HG03558 (cell line): ENCODE data around the gene PEAK3.
"Not testable (repeated sequence)": the region's sequence is repeated elsewhere in the genome, so short reads cannot be mapped to it uniquely, and the experiment has no call there.

Source experiments
- ATAC-seq: cut with Tn5 transposase; IDR thresholded peaks from one replicate; pipeline ENCODE4 v1.9.1; 2021; ENCODE audit warnings: moderate number of reproducible peaks; ENCODE audit not compliant: unreplicated experiment; ENCODE audit errors: extremely low read depth

PEAK3 gene

DNA sequence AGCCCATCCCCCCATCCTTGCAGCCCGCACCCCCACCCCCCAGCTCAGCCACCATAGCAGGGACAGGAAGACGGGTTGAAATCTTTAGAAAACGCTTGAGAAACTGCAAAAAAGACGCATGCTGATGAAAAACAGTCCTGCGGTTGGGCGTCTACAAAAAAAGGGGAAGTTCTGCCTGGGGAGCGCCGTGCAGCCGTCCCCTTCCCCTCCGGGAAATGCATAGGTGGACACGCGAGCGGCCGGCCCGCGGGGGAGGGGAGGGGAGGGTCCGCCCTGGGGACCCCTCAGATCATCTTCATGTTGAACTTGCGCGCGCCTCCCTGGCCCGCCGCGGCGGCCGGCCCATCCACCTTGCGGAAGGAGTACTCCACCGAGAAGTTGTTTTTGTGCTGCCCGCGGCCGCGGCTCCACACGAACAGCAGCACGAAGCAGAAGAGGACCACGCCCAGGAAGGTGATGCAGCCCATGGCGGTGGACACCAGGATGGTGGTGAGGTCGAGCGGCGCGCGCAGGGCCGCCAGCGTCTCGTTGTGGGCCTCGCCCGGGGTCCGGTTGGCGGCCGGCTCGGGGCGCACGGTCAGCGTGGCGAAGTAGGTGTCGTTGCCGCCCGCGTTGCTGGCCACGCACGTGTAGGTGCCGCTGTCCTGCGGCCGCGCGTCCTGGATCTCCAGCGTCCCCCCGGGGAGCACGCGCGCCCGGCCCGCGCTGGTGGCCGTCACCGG lies 7.9 kb upstream of the PEAK3 start:
- ATAC-seq, result no peak

DNA sequence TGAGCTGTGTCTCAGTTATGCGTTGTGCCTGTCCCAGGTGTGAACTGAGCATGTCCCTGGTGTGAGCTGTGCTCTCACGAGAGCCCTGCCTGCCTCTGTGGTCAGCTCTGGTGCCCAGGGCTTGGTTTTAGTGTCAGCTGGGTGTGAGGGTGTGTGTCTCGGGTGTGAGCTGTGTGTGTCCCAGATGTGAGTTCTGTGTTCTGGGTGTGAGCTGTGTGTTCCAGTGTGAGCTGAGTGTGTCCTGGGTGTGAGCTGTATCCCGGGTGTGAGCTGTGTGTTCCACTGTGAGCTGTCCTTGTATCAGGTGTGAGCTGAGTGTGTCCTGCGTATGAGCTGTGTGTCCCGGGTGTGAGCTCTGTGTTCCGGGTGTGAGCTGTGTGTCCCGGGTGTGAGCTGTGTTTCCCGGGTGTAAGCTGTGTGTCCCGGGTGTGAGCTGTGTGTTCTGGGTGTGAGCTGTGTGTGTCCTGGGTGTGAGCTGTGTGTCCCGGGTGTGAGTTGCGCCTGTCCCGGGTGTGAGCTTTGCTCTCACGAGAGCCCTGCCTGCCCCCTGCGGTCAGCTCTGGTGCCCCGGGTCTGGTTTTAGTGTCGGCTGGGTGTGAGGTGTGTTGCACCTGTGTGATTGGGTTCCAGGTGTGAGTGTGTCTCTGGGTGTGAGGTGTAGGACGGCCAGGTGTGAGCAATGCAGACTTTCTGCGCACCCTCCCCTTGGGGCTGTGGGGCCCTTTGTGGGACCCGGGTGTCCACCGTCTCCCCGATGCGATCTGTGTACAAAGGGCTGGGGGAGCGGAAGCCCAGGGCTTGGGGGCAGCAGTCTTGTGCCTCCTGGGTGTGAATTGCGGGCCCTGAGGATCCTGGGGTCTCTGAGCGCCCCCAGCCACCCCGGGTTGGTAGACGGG lies 7.1 kb upstream of the PEAK3 start:
- ATAC-seq, result no peak

DNA sequence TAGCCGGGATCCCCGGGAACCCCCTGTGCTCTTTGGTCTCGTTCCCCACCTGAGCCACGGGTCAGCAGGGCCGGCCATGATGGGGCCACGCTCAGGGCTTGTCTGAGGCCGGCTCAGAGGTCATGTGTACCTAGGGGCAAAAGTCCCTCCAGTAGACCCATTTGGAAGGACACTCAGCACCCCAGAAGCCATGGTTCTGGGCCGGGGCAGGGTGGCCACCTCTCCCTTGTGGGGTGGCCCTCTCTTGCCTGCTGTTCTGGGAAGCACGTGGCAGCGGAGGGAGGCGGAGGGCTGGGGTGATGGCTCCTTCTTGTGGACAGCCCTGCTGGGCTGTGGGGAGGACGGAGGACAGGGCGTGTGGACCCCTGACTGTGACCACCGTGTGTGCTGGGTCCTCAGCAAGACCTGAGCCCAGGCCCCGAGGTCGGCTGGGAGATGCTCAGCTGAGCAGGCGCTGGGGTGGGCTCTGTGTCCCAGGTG lies 6.4 kb upstream of the PEAK3 start:
- no peak for ATAC-seq

DNA sequence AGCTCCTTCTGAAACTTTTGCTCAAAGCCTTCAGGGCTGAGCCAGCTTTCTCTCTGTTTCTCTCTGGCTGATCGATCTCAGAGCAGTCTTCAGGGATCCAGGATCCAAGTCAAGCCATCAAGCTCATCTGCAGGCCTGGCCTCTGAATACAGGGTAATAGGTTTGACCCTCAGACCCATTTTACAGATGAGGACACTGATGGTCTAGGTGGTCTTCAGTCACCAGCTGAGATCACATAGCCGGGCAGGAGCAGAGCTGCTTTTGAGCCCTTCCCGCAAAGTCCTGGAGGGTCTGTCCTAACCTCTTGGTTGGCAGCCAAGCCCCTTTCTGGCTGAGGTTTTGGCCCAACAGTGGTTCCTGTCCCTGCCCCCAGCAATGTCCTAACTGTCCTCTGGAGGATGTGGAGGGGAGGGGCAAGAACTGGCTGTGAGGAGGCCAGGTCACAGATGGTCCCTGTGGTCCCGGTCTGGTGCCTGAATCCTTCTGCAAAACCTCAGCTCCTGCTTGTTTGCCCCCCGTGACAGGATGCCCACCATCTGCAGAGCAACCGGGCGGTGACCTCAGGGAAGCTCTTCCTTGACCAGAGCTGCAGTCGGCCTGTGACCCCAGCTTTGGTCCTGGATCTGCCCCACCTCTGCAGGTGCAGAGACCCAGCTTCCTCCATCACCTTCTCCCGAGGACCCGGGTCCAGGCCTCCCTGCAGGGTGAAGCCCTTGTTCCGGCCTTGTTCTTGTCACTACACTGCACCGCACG lies 5.8 kb upstream of the PEAK3 start:
- no peak for ATAC-seq

DNA sequence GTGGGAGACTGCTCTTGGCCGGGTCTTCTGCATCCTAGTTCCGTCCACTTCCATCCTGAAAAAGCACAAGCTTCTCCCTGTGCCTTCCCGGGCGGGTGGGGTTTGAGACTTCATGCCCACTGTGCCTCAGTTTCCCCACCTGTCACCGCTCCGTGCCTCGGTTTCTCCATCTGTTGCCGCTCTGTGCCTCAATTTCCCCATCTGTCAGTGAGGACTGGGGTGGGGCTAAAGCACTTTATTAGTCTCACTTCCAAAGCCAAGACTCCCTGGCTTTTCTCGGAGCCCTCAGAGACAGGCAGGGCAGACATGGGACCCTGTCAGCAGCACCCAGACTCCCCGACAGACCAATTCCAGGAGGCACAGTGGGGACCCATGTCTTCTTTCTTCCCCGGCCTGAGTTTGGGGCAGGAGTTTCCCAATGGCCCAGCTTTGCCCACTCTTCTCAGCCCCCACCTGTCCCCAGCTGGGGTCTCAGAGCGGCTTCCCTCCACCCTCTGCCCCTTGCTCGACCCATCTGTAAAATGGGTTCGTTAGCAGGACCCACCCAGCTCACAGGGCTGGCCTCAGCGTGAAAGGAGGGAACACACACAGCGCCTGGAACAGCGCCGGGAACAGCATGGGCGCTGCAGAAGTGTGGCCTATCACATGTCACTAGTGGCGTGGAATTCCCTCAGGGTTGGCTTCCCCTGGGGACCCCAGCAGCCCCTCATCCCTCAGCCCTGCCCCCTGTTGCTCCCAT lies 4.6 kb upstream of the PEAK3 start:
- ATAC-seq, result no peak

DNA sequence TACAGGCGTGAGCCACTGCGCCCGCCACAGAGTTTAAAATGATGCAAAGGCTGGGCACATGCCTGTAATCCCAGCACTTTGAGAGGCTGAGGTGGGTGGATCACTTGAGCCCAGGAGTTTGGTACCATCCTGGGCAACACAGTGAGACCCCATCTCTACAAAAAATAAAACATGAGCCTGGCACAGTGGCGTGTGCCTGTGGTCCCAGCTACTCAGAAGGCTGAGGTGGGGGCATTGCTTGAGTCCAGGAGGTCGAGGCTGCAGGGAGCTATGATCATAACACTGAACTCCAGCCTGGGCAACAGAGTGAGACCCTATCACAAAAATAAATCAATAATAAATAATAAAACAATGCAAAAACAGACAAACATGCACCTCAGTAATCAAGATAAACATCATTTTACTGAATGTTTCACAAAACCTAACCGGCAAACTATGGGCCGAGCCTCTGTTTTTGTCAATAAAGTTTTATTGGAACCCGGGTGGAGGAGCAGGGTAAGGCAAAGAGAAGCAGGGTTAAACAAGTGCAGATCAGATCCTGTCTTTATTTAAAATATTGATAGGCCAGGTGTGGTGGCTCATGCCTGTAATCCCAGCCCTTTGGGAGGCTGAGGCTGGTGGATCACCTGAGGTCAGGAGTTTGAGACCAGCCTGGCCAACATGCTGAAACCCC lies 2.0 kb upstream of the PEAK3 start:
- ATAC-seq, result no peak

DNA sequence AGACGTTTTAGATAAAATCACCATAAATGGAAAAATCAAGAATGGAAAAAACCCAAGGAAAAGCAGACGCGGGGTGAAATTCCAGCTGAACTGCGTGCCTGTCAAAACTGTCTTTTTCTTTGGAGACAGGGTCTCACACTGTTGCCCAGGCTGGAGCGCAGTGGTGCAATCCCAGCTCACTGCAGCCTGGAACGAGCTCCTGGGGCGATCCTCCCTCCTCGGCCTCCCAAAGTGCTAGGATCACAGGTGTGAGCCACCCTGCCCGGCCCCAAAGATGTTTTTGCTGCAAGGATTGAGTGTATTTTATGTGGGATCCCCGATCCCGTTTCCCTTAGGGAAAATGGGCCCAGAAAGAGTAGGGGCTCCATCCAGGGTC lies 875 bp upstream of the PEAK3 start:
- no peak for ATAC-seq

DNA sequence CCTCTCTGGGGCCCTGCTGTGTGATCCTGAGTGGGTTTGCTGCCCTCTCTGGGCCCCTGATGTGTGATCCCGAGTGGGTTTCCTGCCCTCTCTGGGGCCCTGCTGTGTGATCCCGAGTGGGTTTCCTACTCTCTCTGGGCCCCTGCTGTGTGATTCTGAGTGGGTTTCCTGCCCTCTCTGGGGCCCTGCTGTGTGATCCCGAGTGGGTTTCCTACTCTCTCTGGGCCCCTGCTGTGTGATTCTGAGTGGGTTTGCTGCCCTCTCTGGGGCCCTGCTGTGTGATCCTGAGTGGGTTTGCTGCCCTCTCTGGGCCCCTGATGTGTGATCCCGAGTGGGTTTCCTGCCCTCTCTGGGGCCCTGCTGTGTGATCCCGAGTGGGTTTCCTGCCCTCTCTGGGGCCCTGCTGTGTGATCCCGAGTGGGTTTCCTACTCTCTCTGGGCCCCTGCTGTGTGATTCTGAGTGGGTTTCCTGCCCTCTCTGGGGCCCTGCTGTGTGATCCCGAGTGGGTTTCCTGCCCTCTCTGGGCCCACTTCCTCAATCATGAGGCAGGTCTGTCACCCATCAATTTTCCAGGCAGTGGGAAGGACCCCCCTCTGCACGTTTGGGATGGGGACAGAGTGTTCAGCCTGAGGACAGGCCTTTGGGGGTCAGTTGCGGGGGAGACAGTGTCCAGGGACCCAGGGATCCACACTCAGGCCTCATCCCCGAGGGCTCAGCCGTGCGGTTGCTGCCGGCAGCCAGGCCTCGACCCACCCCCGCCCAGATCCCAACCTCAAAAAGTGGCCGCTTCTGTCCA lies 512 bp downstream of the PEAK3 start:
- ATAC-seq, result not testable (repeated sequence)

DNA sequence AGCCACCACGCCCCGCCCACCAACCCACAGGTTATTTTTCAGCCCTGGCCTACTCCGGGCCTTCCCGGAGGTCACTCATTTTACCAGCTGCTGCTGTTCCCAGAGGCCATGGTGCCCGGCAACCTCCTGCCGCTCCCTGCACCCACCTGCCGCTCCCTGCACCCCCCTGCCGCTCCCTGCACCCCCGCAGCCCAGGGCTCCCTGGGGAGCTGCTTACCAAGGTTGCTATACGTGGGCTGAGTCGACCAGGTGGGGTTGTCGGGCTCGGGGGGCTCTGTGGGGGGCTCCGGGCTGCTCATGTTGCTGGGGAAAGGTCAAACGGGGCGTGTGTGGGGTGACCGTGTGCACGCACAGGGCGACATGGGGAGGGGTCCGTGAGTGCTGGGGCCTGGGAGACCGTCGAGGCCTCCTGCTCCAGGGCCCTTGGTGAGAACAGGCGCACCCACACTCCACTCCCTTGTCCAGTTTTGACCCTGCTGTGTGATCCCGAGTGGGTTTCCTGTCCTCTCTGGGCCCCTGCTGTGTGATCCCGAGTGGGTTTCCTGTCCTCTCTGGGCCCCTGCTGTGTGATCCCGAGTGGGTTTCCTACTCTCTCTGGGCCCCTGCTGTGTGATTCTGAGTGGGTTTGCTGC lies 1.2 kb downstream of the PEAK3 start:
- ATAC-seq, result no peak

DNA sequence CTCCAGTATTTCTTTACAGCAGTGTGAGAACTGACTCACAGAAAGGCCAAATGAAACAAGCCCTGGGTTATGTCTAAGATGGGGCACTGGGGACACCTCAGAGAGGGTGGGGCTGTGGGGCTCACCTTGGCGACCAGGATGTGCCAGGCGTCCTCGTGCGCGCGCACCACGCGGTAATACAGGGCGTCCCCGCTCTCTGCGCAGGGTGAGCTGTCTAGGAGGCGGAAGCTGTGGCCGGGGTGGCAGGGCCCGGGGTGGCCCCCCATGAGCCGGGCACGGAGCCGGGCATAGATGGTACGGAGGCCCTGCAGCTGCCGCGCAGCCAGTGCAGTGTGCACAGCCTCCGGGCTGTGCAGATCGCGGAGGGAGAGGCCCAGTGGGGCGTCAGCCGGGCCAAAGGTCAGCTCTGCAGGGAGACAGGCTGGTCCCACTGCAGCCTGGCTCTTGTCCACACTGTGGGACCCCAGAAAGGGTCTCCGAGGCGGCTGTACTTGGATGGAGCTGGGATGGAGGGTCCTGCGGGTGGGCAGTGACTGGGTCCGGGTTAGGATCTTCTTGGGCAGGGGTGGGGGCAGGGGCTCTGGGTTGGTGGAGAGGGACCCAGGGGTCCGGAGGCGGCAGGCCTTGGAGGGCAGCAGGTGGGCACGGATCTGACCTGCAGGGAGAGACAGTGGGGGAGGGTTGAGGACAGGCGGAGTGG lies 3.4 kb downstream of the PEAK3 start:
- no peak for ATAC-seq

DNA sequence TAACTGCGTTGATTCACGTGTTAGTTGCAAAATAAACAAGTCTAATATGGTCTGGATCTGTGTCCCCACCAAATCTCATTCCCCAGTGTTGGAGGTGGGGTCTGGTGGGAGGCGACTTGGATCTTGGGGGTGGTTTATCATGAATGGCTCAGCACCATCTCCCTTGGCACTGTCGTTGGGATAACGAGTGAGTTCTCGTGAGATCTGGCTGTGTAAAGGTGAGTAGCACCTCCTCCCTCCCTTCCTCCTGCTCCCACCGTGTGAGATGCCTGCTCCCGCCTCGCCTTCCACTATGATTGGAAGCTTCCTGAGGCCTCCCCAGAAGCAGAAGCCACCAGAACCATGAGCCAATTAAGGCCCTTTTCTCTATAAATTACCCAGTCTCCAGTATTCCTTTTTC lies 4.8 kb downstream of the PEAK3 start:
- no peak for ATAC-seq

DNA sequence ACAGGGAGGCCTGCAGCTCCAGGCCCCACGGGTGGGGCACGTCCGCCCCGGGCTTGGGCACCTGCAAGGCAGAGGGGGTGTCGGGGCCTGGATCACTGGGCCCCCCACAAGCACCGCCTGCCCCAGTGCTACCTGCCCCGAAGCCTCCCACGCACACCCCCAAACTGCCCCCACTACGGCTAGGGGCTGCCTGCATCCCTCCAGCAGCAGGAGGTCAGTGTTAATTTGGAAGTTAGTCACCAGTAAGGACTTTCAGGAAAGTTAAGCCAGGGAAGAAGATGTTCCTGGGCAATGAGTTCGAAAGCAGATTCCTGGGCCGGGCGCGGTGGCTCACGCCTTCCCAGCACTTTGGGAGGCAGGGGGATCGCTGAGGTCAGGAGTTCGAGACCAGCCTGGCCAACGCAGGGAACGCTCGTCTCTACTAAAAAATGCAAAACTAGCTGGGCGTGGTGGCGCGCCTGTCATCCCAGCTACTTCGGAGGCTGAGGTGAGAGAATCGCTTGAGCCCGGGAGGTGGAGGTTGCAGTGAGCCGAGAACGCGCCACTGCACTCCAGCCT lies 5.5 kb downstream of the PEAK3 start:
- ATAC-seq, result no peak

DNA sequence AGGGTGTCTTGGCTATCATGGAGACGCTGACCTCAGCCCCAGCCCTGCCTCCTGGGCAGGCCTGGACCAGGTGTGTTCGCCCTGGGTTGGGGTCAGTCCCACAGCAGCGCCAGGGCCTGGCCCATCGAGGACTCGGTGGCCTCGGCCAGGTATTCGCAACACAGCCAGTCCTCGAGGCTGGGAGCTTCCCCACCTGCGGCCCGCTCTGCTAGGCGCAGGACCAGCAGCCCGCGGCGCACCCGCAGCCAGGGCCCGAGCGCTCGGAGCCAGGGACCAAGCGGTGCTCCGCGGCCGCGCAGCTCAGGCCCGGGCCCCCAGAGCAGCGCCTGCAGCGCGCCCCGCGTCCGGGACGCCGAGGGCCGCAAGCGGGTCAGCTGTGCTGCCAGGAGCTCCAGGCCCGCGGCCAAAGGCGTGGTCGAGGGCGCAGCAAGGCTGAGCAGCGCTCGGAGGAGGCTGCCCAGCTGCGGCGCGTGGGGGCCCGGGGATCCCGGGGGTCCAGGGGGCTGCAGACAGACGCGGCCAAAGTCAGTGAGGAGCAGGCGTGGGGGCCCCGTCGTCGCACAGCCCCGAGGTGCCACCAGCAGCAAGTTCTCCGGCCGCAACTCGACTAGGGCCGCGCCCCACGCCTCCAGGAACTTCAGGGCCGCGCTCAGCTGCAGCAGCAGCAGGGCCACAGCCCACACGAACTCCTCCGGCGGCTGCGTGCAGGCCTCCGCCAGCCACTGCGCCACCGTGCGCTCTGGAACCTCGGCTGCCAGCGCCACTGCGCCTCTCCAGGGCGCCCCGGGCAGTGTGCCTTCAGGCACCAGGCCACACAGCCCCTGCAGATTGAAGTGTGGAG lies 6.2 kb downstream of the PEAK3 start:
- ATAC-seq, result no peak

DNA sequence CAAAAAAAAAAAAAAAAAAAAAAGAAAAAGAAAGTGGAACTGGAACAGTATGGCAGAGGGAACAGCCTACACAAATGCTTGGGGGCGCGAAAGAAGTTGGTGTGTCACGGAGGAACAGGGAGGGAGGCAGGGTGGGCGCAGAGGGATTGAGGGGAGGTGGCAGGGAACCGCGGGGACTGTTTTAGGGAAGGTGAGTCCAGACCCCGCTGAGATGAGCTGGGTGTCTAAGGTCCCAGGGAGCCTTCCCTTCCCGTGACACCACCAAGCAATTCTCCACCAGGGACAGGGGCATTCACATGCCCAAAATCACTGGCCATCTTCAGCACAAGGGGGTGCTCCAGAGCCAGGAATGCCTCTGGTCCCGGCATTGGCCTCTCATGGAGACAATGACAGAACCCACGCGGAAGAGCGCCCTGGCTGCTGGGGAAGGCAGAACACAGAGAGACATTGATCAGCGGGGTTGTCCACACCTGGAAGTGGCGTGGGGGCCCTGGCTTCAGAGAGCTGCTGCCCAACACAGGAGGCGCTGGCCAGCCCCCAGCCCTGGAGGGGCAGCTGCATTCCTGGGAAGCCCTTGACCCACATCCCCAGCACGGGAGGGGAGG lies 6.9 kb downstream of the PEAK3 start:
- no peak for ATAC-seq

DNA sequence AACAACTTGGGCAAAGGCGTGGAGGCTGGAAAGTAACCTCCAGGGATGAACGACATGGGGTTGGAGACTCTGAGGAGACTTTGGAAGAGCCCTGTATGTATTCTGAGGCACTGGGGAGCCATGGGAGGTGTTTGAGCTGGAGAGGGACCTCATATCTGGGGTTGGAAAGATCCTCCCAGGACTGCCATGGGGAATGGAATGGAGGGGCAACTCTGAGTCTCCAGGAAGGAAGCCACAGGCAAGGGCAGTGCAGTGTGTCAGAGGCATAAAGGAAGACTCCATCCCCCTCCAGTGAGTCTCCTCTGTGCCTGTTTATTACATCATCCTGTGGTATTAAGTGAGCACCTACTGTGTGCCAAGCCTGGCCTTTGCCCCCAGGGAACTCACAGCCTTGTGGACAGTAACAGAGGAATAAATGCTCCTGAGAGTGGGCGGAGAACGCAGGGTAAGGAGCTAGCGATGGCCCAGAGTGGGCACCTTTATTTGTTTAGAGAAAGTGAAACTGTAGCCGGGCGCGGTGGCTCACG lies 7.7 kb downstream of the PEAK3 start:
- no peak for ATAC-seq
